GM12875 (cell line): Measurements from ENCODE around the gene SYNJ2.

ENCODE experiments used
- H3K4me3 ChIP-seq: one replicate; pipeline ENCODE4 v1.5.1; 2011; ENCODE audit warnings: low read depth, low read length, control low read depth
- CTCF ChIP-seq: IDR thresholded peaks from 2 replicates; pipeline ENCODE4 v1.5.1; 2011; ENCODE audit warnings: low read depth, mild to moderate bottlenecking, control low read depth, inconsistent platforms, low read length, moderate library complexity, borderline replicate concordance; ENCODE audit not compliant: insufficient read depth

SYNJ2 gene

GRCh38 chr6:158039178-158039557 lies 57.5 kb downstream of the SYNJ2 start:
- no peak overlapping the region for H3K4me3 ChIP-seq
- no peak for TF ChIP-seq CTCF

GRCh38 chr6:158039571-158040050 lies 57.9 kb downstream of the SYNJ2 start:
- TF ChIP-seq CTCF, result no peak
- H3K4me3 ChIP-seq, result no peak overlapping the region

GRCh38 chr6:158040051-158040803 lies 58.6 kb downstream of the SYNJ2 start:
- no peak for TF ChIP-seq CTCF
- no peak overlapping the region for H3K4me3 ChIP-seq

GRCh38 chr6:158040804-158041347 lies 59.2 kb downstream of the SYNJ2 start:
- no peak overlapping the region for H3K4me3 ChIP-seq
- TF ChIP-seq CTCF, result no peak

GRCh38 chr6:158041370-158041769 lies 59.7 kb downstream of the SYNJ2 start:
- no peak for TF ChIP-seq CTCF
- H3K4me3 ChIP-seq, result no peak overlapping the region

- H3K4me3 ChIP-seq, result no peak overlapping the region
- TF ChIP-seq CTCF, result no peak
Measured at GRCh38 chr6:158041788-158042187, 60.1 kb downstream of the SYNJ2 start.

- H3K4me3 ChIP-seq, result no peak overlapping the region
- no peak for TF ChIP-seq CTCF
Measured at GRCh38 chr6:158042245-158042798, 60.7 kb downstream of the SYNJ2 start.
